ENCODE measurements around the gene NFASC. TPM values are rescaled to one million over a fixed set of nuclear protein-coding genes. Genes with fewer than 3 reads are reported as not detected.

NFASC gene
- total and polyA plus RNA-seq, 2 donors (not counting 3 experiments of a cell fraction or from before 2014, with no cell fraction given): not detected

GRCh38 chr1:205038132-205038786 lies 167.6 kb downstream of the NFASC start:
- no peaks in the 10 kb centered on the region for H3K9me3 ChIP-seq (replicated peaks; ENCODE audit: control insufficient read depth, insufficient read depth, low read length)
- no peaks in the 10 kb centered on the region for H4K20me1 ChIP-seq (replicated peaks; ENCODE audit: control insufficient read depth, extremely low read depth, insufficient read depth, low read length)
- no peaks in the 10 kb centered on the region for H3K4me1 ChIP-seq (ENCODE audit: control insufficient read depth, extremely low read depth, insufficient read depth, low read length)
- H3K36me3 ChIP-seq (ENCODE audit: control insufficient read depth in 2 of 2, extremely low read depth in 1 of 2, insufficient read depth in 2 of 2, low read length in 2 of 2): no peaks in the 10 kb centered on the region
- ChIA-PET POLR2A (no interaction called here), CTCF (interaction anchor here (0.7 to 3.2 kb wide), 4 partner anchors 10 to 447 kb away, joined by 3 to 24 read pairs (median 3); no protein-coding TSS in a partner anchor)
- H3K4me3 ChIP-seq (replicated peaks in 1 of 3; ENCODE audit: insufficient read depth in 1 of 3, low read depth in 1 of 3, low read length in 3 of 3): no peak overlapping the region
- FAIRE-seq (no peak), DNase-seq (ENCODE audit: low read depth, low spot score) (no peak)
- no peak overlapping the region for H3K4me2 ChIP-seq (ENCODE audit: insufficient read depth, low read length)
- TF ChIP-seq CTCF (IDR thresholded peaks at IDR 0.05; ENCODE audit: extremely low read depth in 1 of 2, insufficient read depth in 1 of 2, low read depth in 1 of 2, low read length in 2 of 2) (no peak), MYC (IDR thresholded peaks at IDR 0.05; ENCODE audit: low read depth, low read length) (no peak), EZH2 (IDR thresholded peaks at IDR 0.05; ENCODE audit: borderline replicate concordance, low read depth, low read length, severe bottlenecking) (no peak), MAX (IDR thresholded peaks at IDR 0.05; ENCODE audit: insufficient read depth, insufficient read length) (no peak), FOS (IDR thresholded peaks at IDR 0.05; ENCODE audit: borderline replicate concordance, insufficient read depth, low read length) (no peak), JUN (IDR thresholded peaks at IDR 0.05; ENCODE audit: borderline replicate concordance, insufficient read depth, insufficient read length, low read depth) (no peak), POLR2AphosphoS5 (IDR thresholded peaks at IDR 0.05; ENCODE audit: insufficient read depth, low read depth, low read length) (no peak), GATA2 (IDR thresholded peaks at IDR 0.05; ENCODE audit: insufficient read depth, insufficient read length, low read depth, low read length) (no peak), POLR2A (IDR thresholded peaks at IDR 0.05; ENCODE audit: low read depth, low read length) (no peak)
- intact Hi-C loops (cut with micrococcal nuclease): no loop called here
- peaks cover 14 to 21% of the 10 kb centered on the region in 2 experiments for H3K27me3 ChIP-seq (ENCODE audit: control insufficient read depth in 2 of 2, insufficient read depth in 2 of 2, low read length in 2 of 2)
- no TSS peak for BruUV-seq (replicated peaks)
- no peaks in the 10 kb centered on the region for H3K9me1 ChIP-seq (replicated peaks; ENCODE audit: control insufficient read depth, extremely low read depth, insufficient read depth, low read length)
- no peaks in the 10 kb centered on the region for H3K79me2 ChIP-seq (ENCODE audit: control insufficient read depth, insufficient read depth, low read length)
- H2AFZ ChIP-seq (ENCODE audit: low read depth, low read length): no peak overlapping the region
- H3K9ac ChIP-seq (replicated peaks; ENCODE audit: extremely low read depth, insufficient read depth, low read length): no peak overlapping the region
- H3K27ac ChIP-seq (ENCODE audit: insufficient read depth, low read depth, low read length): no peak overlapping the region
- dilution Hi-C loops (cut with MboI; ENCODE audit: extremely low pct_ligation_motif_present, low sequenced_read_pairs): no loop called here
